H1 (cell line): Measurements from ENCODE around the gene NECAP2. TPM values are rescaled to one million over a fixed set of nuclear protein-coding genes. Genes with fewer than 3 reads are reported as not detected.

Experiments
- CTCF ChIA-PET: fragments of 300-600 bp; sonication (Branson Sonifier 250); formaldehyde crosslinking; loops from one replicate; lab custom pipeline; 2021; ENCODE audit not compliant: partially characterized antibody; lab: Charles Lee
- POLR2A ChIA-PET: fragments of 300-600 bp; sonication (Branson Sonifier 250); formaldehyde crosslinking; loops from one replicate; lab custom pipeline; 2021; ENCODE audit warnings: inconsistent platforms; ENCODE audit not compliant: partially characterized antibody; lab: Charles Lee
- DNase-seq, 2 experiments: peaks; one replicate each; pipeline versions ENCODE4 v3.0.0 to v3.0.0-alpha.2; 2010 to 2022; ENCODE audit warnings: low spot score in 2 of 2, low read depth in 1 of 2, mixed read lengths in 1 of 2
- FAIRE-seq: peaks from 2 replicates; lab custom pipeline; 2011; peaks lifted over from hg19 to GRCh38; lab: Jason Lieb, UNC
- H2AFZ ChIP-seq: 2 replicates; pipeline ENCODE4 v1.8.1; 2012; ENCODE audit warnings: low read length, inconsistent platforms
- H2AK5ac ChIP-seq: 2 replicates; pipeline ENCODE4 v1.6.1; 2013; ENCODE audit warnings: low read depth, low read length
- H2BK120ac ChIP-seq: replicated peaks from 2 replicates; pipeline ENCODE3; 2013; ENCODE audit warnings: low read depth, low read length, inconsistent platforms
- H2BK12ac ChIP-seq: 2 replicates; pipeline ENCODE4 v1.6.1; 2013; ENCODE audit warnings: low read depth, low read length
- H2BK15ac ChIP-seq: 2 replicates; pipeline ENCODE4 v1.6.1; 2013; ENCODE audit warnings: low read length
- H2BK20ac ChIP-seq: 2 replicates; pipeline ENCODE4 v1.6.1; 2013; ENCODE audit warnings: low read length
- H2BK5ac ChIP-seq: 2 replicates; pipeline ENCODE4 v1.6.1; 2013; ENCODE audit warnings: low read depth, low read length
- H3K14ac ChIP-seq: 2 replicates; pipeline ENCODE4 v1.6.1; 2013; ENCODE audit warnings: inconsistent platforms; ENCODE audit not compliant: insufficient read length
- H3K18ac ChIP-seq: 2 replicates; pipeline ENCODE4 v1.6.1; 2013; ENCODE audit warnings: low read length; ENCODE audit errors: extremely low read depth
- H3K23ac ChIP-seq: 2 replicates; pipeline ENCODE4 v1.6.1; 2013; ENCODE audit warnings: inconsistent platforms; ENCODE audit not compliant: insufficient read length
- H3K23me2 ChIP-seq: 2 replicates; pipeline ENCODE4 v1.6.1; 2013; ENCODE audit warnings: low read depth, low read length
- H3K27ac ChIP-seq: 2 replicates; pipeline ENCODE4 v1.6.1; 2011; ENCODE audit warnings: low read depth, low read length, inconsistent platforms
- H3K27me3 ChIP-seq, 4 experiments: replicated peaks in 1 of 4; 1 replicate in 1 of 4; 2 replicates in 3 of 4; pipeline versions ENCODE4 v1.6.1 to v1.8.1; 2011 to 2013; ENCODE audit warnings: low read length in 3 of 4, mild to moderate bottlenecking in 3 of 4, inconsistent platforms in 2 of 4, mixed read lengths in 2 of 4, moderate library complexity in 1 of 4; ENCODE audit not compliant: control insufficient read depth in 3 of 4, insufficient read depth in 3 of 4; ENCODE audit errors: extremely low read depth in 1 of 4
- H3K36me3 ChIP-seq, 4 experiments: 2 replicates each; pipeline versions ENCODE4 v1.6.1 to v1.8.1; 2011 to 2013; ENCODE audit warnings: mild to moderate bottlenecking in 4 of 4, low read length in 3 of 4, moderate library complexity in 2 of 4, control low read depth in 1 of 4, inconsistent platforms in 1 of 4; ENCODE audit not compliant: insufficient read depth in 4 of 4, control insufficient read depth in 2 of 4
- H3K4ac ChIP-seq: replicated peaks from 2 replicates; pipeline ENCODE3; 2013; ENCODE audit warnings: low read length, low read depth, mixed read lengths, inconsistent platforms; ENCODE audit not compliant: insufficient read length
- H3K4me1 ChIP-seq, 4 experiments: replicated peaks in 1 of 4; 1 replicate in 1 of 4; 2 replicates in 3 of 4; pipeline versions ENCODE4 v1.6.1 to v1.8.1; 2011 to 2013; ENCODE audit warnings: low read length in 3 of 4, inconsistent platforms in 2 of 4, mixed read lengths in 1 of 4; ENCODE audit not compliant: insufficient read depth in 4 of 4, control insufficient read depth in 3 of 4
- H3K4me2 ChIP-seq, 2 experiments: 2 replicates each; pipeline versions ENCODE4 v1.6.1 to v1.8.1; 2011 to 2013; ENCODE audit warnings: low read depth in 2 of 2, low read length in 2 of 2, control low read depth in 1 of 2, inconsistent platforms in 1 of 2, mild to moderate bottlenecking in 1 of 2; ENCODE audit not compliant: insufficient read depth in 1 of 2
- H3K4me3 ChIP-seq, 4 experiments: fragments of 200-600, 300-600 bp in 1 of 4; sonication (generic), shearing (Covaris generic), sonication (Bioruptor Twin) in 1 of 4; 2 replicates each; pipeline versions ENCODE4 v1.5.1 to v1.8.1; 2011 to 2016; ENCODE audit warnings: low read length in 4 of 4, low read depth in 3 of 4, control low read depth in 2 of 4, inconsistent platforms in 2 of 4, mild to moderate bottlenecking in 2 of 4, mixed read lengths in 1 of 4, moderate library complexity in 1 of 4; ENCODE audit not compliant: insufficient read depth in 2 of 4; ENCODE audit errors: extremely low read depth in 1 of 4
- H3K56ac ChIP-seq: replicated peaks from 2 replicates; pipeline ENCODE3; 2013; ENCODE audit warnings: low read depth, mild to moderate bottlenecking, mixed read lengths, low read length, inconsistent platforms; ENCODE audit not compliant: insufficient read length
- H3K79me1 ChIP-seq: 2 replicates; pipeline ENCODE4 v1.6.1; 2013; ENCODE audit warnings: low read depth, low read length, control low read depth
- H3K79me2 ChIP-seq, 2 experiments: 2 replicates each; pipeline versions ENCODE4 v1.6.1 to v1.8.1; 2012 to 2013; ENCODE audit warnings: low read length in 2 of 2, mild to moderate bottlenecking in 2 of 2, inconsistent platforms in 1 of 2; ENCODE audit not compliant: insufficient read depth in 2 of 2, control insufficient read depth in 1 of 2
- H3K9ac ChIP-seq, 4 experiments: replicated peaks in 1 of 4; 1 replicate in 1 of 4; 2 replicates in 3 of 4; pipeline versions ENCODE4 v1.6.1 to v1.8.1; 2011 to 2013; ENCODE audit warnings: low read depth in 3 of 4, low read length in 3 of 4, control low read depth in 2 of 4, mild to moderate bottlenecking in 2 of 4, moderate library complexity in 2 of 4, inconsistent platforms in 1 of 4; ENCODE audit errors: extremely low read depth in 1 of 4
- H3K9me3 ChIP-seq, 2 experiments: 2 replicates each; pipeline versions ENCODE4 v1.6.1 to v1.8.1; 2012 to 2013; ENCODE audit warnings: mild to moderate bottlenecking in 2 of 2, moderate library complexity in 2 of 2, control low read depth in 1 of 2, inconsistent platforms in 1 of 2, low read depth in 1 of 2, low read length in 1 of 2, mixed read lengths in 1 of 2; ENCODE audit not compliant: insufficient read depth in 2 of 2
- H4K20me1 ChIP-seq, 2 experiments: replicated peaks in 1 of 2; 2 replicates each; pipeline versions ENCODE3 to v1.8.1; 2011 to 2013; ENCODE audit warnings: inconsistent platforms in 2 of 2, low read length in 2 of 2, mild to moderate bottlenecking in 1 of 2; ENCODE audit not compliant: insufficient read depth in 2 of 2, control insufficient read depth in 1 of 2
- H4K5ac ChIP-seq: 2 replicates; pipeline ENCODE4 v1.6.1; 2013; ENCODE audit warnings: low read length, low read depth, mixed read lengths, inconsistent platforms; ENCODE audit not compliant: insufficient read length
- H4K8ac ChIP-seq: 2 replicates; pipeline ENCODE4 v1.8.0; 2013; ENCODE audit warnings: mild to moderate bottlenecking, moderate library complexity, low read length, inconsistent platforms; ENCODE audit not compliant: insufficient read depth; ENCODE audit errors: extremely low read depth
- H4K91ac ChIP-seq: replicated peaks from 2 replicates; pipeline ENCODE3; 2013; ENCODE audit warnings: low read length, mixed read lengths, inconsistent platforms; ENCODE audit not compliant: insufficient read length
- EZH2 ChIP-seq: fragments of 200-600 bp; sonication (generic); IDR thresholded peaks from 2 replicates; pipeline ENCODE4 v1.7.1; 2012; ENCODE audit warnings: low read depth, mild to moderate bottlenecking, moderate library complexity, low read length, inconsistent platforms; ENCODE audit not compliant: severe bottlenecking
- WGBS, 2 experiments: shearing (Covaris generic) in 1 of 2; methylation state at CpG; one replicate each; pipeline versions ENCODE4 v1.1.6 to v1.1.7; 2013 to 2015; ENCODE audit warnings: low lambda C conversion rate in 2 of 2, mixed read lengths in 2 of 2, inconsistent platforms in 1 of 2, low coverage in 1 of 2, missing lambda C conversion rate in 1 of 2; ENCODE audit not compliant: insufficient replicate concordance in 2 of 2, insufficient coverage in 1 of 2, insufficient read length in 1 of 2; ENCODE audit errors: extremely low coverage in 1 of 2, missing lambda C conversion rate in 1 of 2; 5-methylcytosine and 5-hydroxymethylcytosine counted together
- polyA plus RNA-seq, 7 experiments: library from polyadenylated mRNA; depleted of rRNA in 3 of 7; stranded (reverse) in 5 of 7; unstranded in 2 of 7; fragments of >200 nt in 5 of 7; fragments of 200-250 nt in 2 of 7; gene quantifications; 1 replicate in 5 of 7; 2 replicates in 1 of 7; 4 replicates in 1 of 7; pipeline versions ENCODE4 v1.2.1 to v1.2.3, GENCODE V29; 2011 to 2013; ENCODE audit warnings: missing spikeins in 2 of 7, mixed read lengths in 2 of 7
- total RNA-seq: library from RNA; stranded (reverse); fragmentation: NEBNext Ultra II Directional; extraction: Animal tissue kit (Norgen Biotek cat#: 25700); gene quantifications from 2 replicates; pipeline ENCODE4 v1.2.1, GENCODE V29; 2021

NECAP2 gene
- total and polyA plus RNA-seq, 2 of the 8 experiments (the other 6 are each of a cell fraction or from before 2014, with no cell fraction given), result 24.4 to 29.7 TPM

- no peak overlapping the region for H4K5ac ChIP-seq
- no peak for FAIRE-seq
- no peak overlapping the region for H2BK5ac ChIP-seq
- H2BK20ac ChIP-seq, result no peak overlapping the region
- H2AK5ac ChIP-seq, result no peak overlapping the region
- CTCF ChIA-PET, result interaction anchor here (0.5 to 2.2 kb wide), 12 partner anchors 8 to 102 kb away, joined by 3 to 5 read pairs (median 4); partner anchors contain the start of gene NECAP2
- H2BK120ac ChIP-seq, result no peak overlapping the region
- no peak overlapping the region for H2BK15ac ChIP-seq
- H2BK12ac ChIP-seq, result no peak overlapping the region
- H4K8ac ChIP-seq, result no peak overlapping the region; the same call in 1 of the 2 replicates
- H3K23ac ChIP-seq, result no peak overlapping the region
- H3K79me1 ChIP-seq, result peaks cover 27% of the 10 kb centered on the region
- H2AFZ ChIP-seq, result no peak overlapping the region
- peaks cover 4 to 59% of the 10 kb centered on the region in 2 experiments; a peak in 3 of 4 replicates for H3K79me2 ChIP-seq
- no peak overlapping the region for H3K14ac ChIP-seq
- H3K27ac ChIP-seq, result no peak overlapping the region
- H4K91ac ChIP-seq, result no peak overlapping the region
- no peaks in the 10 kb centered on the region for H3K27me3 ChIP-seq
- H3K23me2 ChIP-seq, result no peaks in the 10 kb centered on the region
- H3K4me2 ChIP-seq, result peak overlapping the region; percentile 4 to 45; a peak in 1 of 4 replicates
- no peak for TF ChIP-seq EZH2
- TF ChIP-seq, all 59 proteins: peak for 0
- Histone ChIP-seq H3K36me3 (peaks cover 3 to 18% (median 11%) of the 10 kb centered on the region in 4 experiments; a peak in 7 of 8 replicates), H3K56ac (no peak overlapping the region), H4K20me1 (peaks cover 30 to 41% of the 10 kb centered on the region in 2 experiments), H3K18ac (no peak overlapping the region), H3K9me3 (no peaks in the 10 kb centered on the region), H3K9ac (no peak overlapping the region; a peak in 1 of 7 replicates), H3K4ac (no peak overlapping the region), H3K4me1 (peaks cover 5 to 23% (median 19%) of the 10 kb centered on the region in 4 experiments), H3K4me3 (no peak overlapping the region)
- no peak for DNase-seq
- POLR2A ChIA-PET, result interaction anchor here (0.5 to 1.5 kb wide), 3 partner anchors 11 to 35 kb away, joined by 3 to 6 read pairs (median 3); no protein-coding TSS in a partner anchor
- 81% methylated on average over 15 of the region's 21 CpGs; no CpG with 5 or more reads in 1 of the 2 experiments for WGBS, 2 experiments
Measured at GRCh38 chr1:16392740-16393569, 47.6 kb upstream of the NECAP2 start.
